Measurements from ENCODE around the gene STAT5A. TPM values are rescaled to one million over a fixed set of nuclear protein-coding genes. Genes with fewer than 3 reads are reported as not detected.

The STAT5A gene
- total and polyA plus RNA-seq, 2 donors from 2014 or later: 11.5 to 47.9 TPM

DNA sequence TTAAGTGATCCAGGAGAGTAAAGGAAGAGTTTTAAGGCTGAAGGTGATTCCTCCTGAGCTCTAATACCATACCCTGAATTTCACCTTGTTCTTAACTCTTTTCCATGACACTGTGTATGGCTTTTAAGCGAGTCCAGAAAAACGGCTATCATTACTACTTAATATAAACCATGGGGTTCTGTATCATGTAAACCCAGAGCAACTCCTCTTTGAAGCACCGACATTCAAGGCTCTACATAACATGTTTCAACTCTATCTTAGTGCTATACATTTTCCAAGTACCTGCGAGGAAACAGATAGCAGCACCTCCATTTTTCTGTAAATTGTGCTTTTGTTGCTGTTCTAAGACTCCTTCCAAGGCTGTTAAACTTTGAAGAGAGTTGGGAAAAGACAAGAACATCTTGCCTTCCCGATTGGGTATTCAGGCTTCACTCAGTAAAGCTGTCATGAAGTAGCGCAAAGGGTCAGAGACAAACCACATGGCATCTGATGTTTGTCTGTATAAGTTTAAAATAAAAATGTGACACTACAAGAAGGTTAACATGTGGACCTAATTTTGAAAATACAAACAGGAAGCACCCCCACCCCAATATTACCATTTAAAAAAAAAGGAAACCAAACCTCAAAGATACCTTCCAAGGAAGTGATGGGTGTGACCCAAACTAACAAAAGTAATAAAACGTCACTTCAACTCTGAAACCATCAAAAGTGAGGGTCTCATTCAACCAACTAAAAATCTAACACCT is 16.0 kb upstream of the STAT5A start:
- no peak overlapping the region for H3K9ac ChIP-seq (ENCODE audit: low read length in 3 of 3)
- H3K27ac ChIP-seq (ENCODE audit: low read depth in 2 of 2, low read length in 2 of 2): no peak overlapping the region
- intact Hi-C loops (cut with DNase I): no loop called here
- peaks cover 0 to 6% (median 3%) of the 10 kb centered on the region in 3 donors for H3K4me1 ChIP-seq (ENCODE audit: control insufficient read depth in 2 of 3, insufficient read depth in 2 of 3, low read depth in 1 of 3, low read length in 3 of 3)
- FAIRE-seq (no peak), DNase-seq (peak in 1 of 5 donors; percentile 38)
- H3K9me3 ChIP-seq (ENCODE audit: control insufficient read depth in 2 of 3, insufficient read depth in 1 of 3, low read length in 3 of 3): no peaks in the 10 kb centered on the region
- TF ChIP-seq, protein P1, sequence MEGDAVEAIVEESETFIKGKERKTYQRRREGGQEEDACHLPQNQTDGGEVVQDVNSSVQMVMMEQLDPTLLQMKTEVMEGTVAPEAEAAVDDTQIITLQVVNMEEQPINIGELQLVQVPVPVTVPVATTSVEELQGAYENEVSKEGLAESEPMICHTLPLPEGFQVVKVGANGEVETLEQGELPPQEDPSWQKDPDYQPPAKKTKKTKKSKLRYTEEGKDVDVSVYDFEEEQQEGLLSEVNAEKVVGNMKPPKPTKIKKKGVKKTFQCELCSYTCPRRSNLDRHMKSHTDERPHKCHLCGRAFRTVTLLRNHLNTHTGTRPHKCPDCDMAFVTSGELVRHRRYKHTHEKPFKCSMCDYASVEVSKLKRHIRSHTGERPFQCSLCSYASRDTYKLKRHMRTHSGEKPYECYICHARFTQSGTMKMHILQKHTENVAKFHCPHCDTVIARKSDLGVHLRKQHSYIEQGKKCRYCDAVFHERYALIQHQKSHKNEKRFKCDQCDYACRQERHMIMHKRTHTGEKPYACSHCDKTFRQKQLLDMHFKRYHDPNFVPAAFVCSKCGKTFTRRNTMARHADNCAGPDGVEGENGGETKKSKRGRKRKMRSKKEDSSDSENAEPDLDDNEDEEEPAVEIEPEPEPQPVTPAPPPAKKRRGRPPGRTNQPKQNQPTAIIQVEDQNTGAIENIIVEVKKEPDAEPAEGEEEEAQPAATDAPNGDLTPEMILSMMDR (IDR thresholded peaks at IDR 0.05; ENCODE audit: borderline replicate concordance, extremely low read depth, insufficient read depth): no peak
- no peaks in the 10 kb centered on the region for H3K36me3 ChIP-seq (ENCODE audit: control insufficient read depth in 2 of 3, insufficient read depth in 3 of 3, low read length in 3 of 3)
- H3K4me3 ChIP-seq (ENCODE audit: low read length in 3 of 3): no peak overlapping the region
- no peaks in the 10 kb centered on the region for H3K27me3 ChIP-seq (ENCODE audit: control insufficient read depth, insufficient read depth, low read length)

DNA sequence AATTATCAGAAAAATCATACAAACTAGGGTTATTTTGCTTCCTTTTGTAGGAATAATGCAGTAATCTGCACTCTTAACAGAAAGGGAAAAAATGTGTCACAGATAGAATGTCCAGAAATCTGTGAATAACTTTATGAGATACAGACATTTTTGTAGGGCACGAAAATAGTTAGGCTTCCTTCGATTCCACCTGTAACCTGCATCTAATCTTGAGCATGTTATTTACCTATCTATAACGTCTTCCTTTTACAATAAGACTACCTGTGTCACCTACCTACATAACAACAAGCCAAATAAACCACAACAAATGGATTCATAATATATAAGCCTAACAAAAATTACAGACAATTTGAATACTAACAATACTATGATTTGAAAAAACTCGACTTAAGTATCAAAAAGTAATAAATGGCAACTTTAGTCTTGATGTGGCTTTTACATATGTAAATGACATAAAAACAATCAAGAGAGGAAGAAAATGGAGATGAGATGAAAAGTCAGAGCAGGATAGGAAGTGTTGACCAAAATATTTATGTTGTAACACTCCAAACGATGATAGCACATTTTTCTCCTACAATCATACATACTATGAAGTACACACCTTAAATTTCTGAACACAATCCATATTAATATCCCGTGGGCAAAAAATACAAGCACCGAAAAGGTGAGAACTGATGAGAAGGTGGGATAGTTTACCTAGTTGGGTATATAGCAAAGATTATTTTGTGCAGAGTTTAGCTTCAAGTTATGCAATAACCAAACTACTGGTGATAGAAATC is 14.6 kb upstream of the STAT5A start:
- Histone ChIP-seq H3K9ac (ENCODE audit: low read length in 3 of 3) (no peak overlapping the region), H3K36me3 (ENCODE audit: control insufficient read depth in 2 of 3, insufficient read depth in 3 of 3, low read length in 3 of 3) (no peaks in the 10 kb centered on the region), H3K27me3 (ENCODE audit: control insufficient read depth, insufficient read depth, low read length) (no peaks in the 10 kb centered on the region), H3K4me3 (ENCODE audit: low read length in 3 of 3) (no peak overlapping the region), H3K27ac (ENCODE audit: low read depth in 2 of 2, low read length in 2 of 2) (no peak overlapping the region), H3K4me1 (ENCODE audit: control insufficient read depth in 2 of 3, insufficient read depth in 2 of 3, low read depth in 1 of 3, low read length in 3 of 3) (peaks cover 0 to 6% (median 3%) of the 10 kb centered on the region in 3 donors), H3K9me3 (ENCODE audit: control insufficient read depth in 2 of 3, insufficient read depth in 1 of 3, low read length in 3 of 3) (no peaks in the 10 kb centered on the region)
- FAIRE-seq (no peak), DNase-seq (no peak)
- intact Hi-C loops (cut with DNase I): no loop called here
- TF ChIP-seq, protein P1 (IDR thresholded peaks at IDR 0.05; ENCODE audit: borderline replicate concordance, extremely low read depth, insufficient read depth): no peak

DNA sequence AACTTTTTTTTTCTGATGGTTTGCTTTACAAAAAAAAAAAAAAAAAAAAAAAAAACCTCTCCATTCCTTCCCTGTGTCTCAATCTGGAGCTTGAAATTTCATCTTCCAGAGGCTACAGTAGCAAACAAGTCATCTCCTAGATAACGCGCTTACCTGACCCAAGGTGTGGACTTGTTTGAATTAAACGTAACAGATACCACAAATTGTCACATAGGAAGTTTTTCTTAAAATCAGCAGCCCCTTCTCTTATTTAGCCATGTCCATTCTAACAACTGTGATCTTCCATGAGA is 14.1 kb upstream of the STAT5A start:
- H3K27me3 ChIP-seq (ENCODE audit: control insufficient read depth, insufficient read depth, low read length): no peaks in the 10 kb centered on the region
- no peak overlapping the region for H3K4me3 ChIP-seq (ENCODE audit: low read length in 3 of 3)
- intact Hi-C loops (cut with DNase I): no loop called here
- FAIRE-seq: no peak
- no peaks in the 10 kb centered on the region for H3K36me3 ChIP-seq (ENCODE audit: control insufficient read depth in 2 of 3, insufficient read depth in 3 of 3, low read length in 3 of 3)
- H3K27ac ChIP-seq (ENCODE audit: low read depth in 2 of 2, low read length in 2 of 2): no peak overlapping the region
- H3K4me1 ChIP-seq (ENCODE audit: control insufficient read depth in 2 of 3, insufficient read depth in 2 of 3, low read depth in 1 of 3, low read length in 3 of 3): peaks cover 0 to 6% (median 3%) of the 10 kb centered on the region in 3 donors
- DNase-seq: no peak
- TF ChIP-seq, protein P1 (IDR thresholded peaks at IDR 0.05; ENCODE audit: borderline replicate concordance, extremely low read depth, insufficient read depth): no peak
- H3K9me3 ChIP-seq (ENCODE audit: control insufficient read depth in 2 of 3, insufficient read depth in 1 of 3, low read length in 3 of 3): no peaks in the 10 kb centered on the region
- no peak overlapping the region for H3K9ac ChIP-seq (ENCODE audit: low read length in 3 of 3)
